ENCODE measurements around the gene HGD.
A peak's percentile ranks its signal among the peaks of the same experiment; 100 is the strongest.
"Not testable (repeated sequence)": the region's sequence is repeated elsewhere in the genome, so short reads cannot be mapped to it uniquely, and the experiment has no call there.

The HGD gene

GRCh38 chr3:120688121-120688520, 6.1 kb upstream of the HGD start:
- Histone ChIP-seq H2AFZ (ENCODE audit: low read depth, low read length) (no peak overlapping the region), H3K9me3 (ENCODE audit: low read length) (no peaks in the 10 kb centered on the region), H3K4me1 (ENCODE audit: insufficient read depth, low read length) (peaks cover 14% of the 10 kb centered on the region), H3K4me3 (ENCODE audit: low read length) (no peak overlapping the region), H3K27me3 (ENCODE audit: insufficient read depth, low read length) (no peaks in the 10 kb centered on the region), H3K36me3 (ENCODE audit: insufficient read depth, low read length) (peaks cover 4% of the 10 kb centered on the region)

- H3K36me3 ChIP-seq (ENCODE audit: insufficient read depth, low read length) = peaks cover 4% of the 10 kb centered on the region
- peaks cover 36% of the 10 kb centered on the region for H3K4me1 ChIP-seq (ENCODE audit: insufficient read depth, low read length)
- H2AFZ ChIP-seq (ENCODE audit: low read depth, low read length) = no peak overlapping the region
- no peaks in the 10 kb centered on the region for H3K27me3 ChIP-seq (ENCODE audit: insufficient read depth, low read length)
- H3K4me3 ChIP-seq (ENCODE audit: low read length) = no peak overlapping the region
- H3K9me3 ChIP-seq (ENCODE audit: low read length) = no peaks in the 10 kb centered on the region
These were observed 3.4 kb upstream of the HGD start for GRCh38 chr3:120685411-120685810.

GRCh38 chr3:120684896-120685295, 2.9 kb upstream of the HGD start:
- Histone ChIP-seq H3K9me3 (ENCODE audit: low read length) (no peaks in the 10 kb centered on the region), H3K27me3 (ENCODE audit: insufficient read depth, low read length) (no peaks in the 10 kb centered on the region), H3K4me1 (ENCODE audit: insufficient read depth, low read length) (peaks cover 41% of the 10 kb centered on the region), H3K4me3 (ENCODE audit: low read length) (no peak overlapping the region), H3K36me3 (ENCODE audit: insufficient read depth, low read length) (peaks cover 4% of the 10 kb centered on the region), H2AFZ (ENCODE audit: low read depth, low read length) (no peak overlapping the region)

- H3K27me3 ChIP-seq (ENCODE audit: insufficient read depth, low read length) = no peaks in the 10 kb centered on the region
These were observed 1.7 kb upstream of the HGD start for GRCh38 chr3:120683671-120684301.

GRCh38 chr3:120683213-120683612, 1.2 kb upstream of the HGD start:
- Histone ChIP-seq H2AFZ (ENCODE audit: low read depth, low read length) (no peak overlapping the region), H3K4me3 (ENCODE audit: low read length) (no peak overlapping the region), H3K4me1 (ENCODE audit: insufficient read depth, low read length) (peaks cover 47% of the 10 kb centered on the region), H3K36me3 (ENCODE audit: insufficient read depth, low read length) (no peaks in the 10 kb centered on the region), H3K9me3 (ENCODE audit: low read length) (peaks cover 2% of the 10 kb centered on the region), H3K27me3 (ENCODE audit: insufficient read depth, low read length) (no peaks in the 10 kb centered on the region)

More at GRCh38 chr3:120683671-120684301, 1.7 kb upstream of the HGD start:
- peaks cover 2% of the 10 kb centered on the region for H3K9me3 ChIP-seq (ENCODE audit: low read length)
- no peak overlapping the region for H2AFZ ChIP-seq (ENCODE audit: low read depth, low read length)
- H3K4me3 ChIP-seq (ENCODE audit: low read length) = no peak overlapping the region
- H3K4me1 ChIP-seq (ENCODE audit: insufficient read depth, low read length) = peaks cover 47% of the 10 kb centered on the region
- no peaks in the 10 kb centered on the region for H3K36me3 ChIP-seq (ENCODE audit: insufficient read depth, low read length)

GRCh38 chr3:120681506-120682038, 467 bp downstream of the HGD start:
- no peak overlapping the region for H3K4me3 ChIP-seq (ENCODE audit: low read length)
- no peaks in the 10 kb centered on the region for H3K27me3 ChIP-seq (ENCODE audit: insufficient read depth, low read length)
- peaks cover 2% of the 10 kb centered on the region for H3K9me3 ChIP-seq (ENCODE audit: low read length)

GRCh38 chr3:120681018-120681417, 1.0 kb downstream of the HGD start:
- Histone ChIP-seq H3K27me3 (ENCODE audit: insufficient read depth, low read length) (no peaks in the 10 kb centered on the region), H3K4me3 (ENCODE audit: low read length) (no peak overlapping the region), H2AFZ (ENCODE audit: low read depth, low read length) (no peak overlapping the region), H3K9me3 (ENCODE audit: low read length) (peaks cover 2% of the 10 kb centered on the region), H3K4me1 (ENCODE audit: insufficient read depth, low read length) (peaks cover 46% of the 10 kb centered on the region), H3K36me3 (ENCODE audit: insufficient read depth, low read length) (no peaks in the 10 kb centered on the region)

More at GRCh38 chr3:120681506-120682038, 467 bp downstream of the HGD start:
- no peaks in the 10 kb centered on the region for H3K36me3 ChIP-seq (ENCODE audit: insufficient read depth, low read length)
- peaks cover 46% of the 10 kb centered on the region for H3K4me1 ChIP-seq (ENCODE audit: insufficient read depth, low read length)
- peak overlapping the region; percentile 63 for H2AFZ ChIP-seq (ENCODE audit: low read depth, low read length)

GRCh38 chr3:120680193-120680894, 1.7 kb downstream of the HGD start:
- H3K4me3 ChIP-seq (ENCODE audit: low read length) = no peak overlapping the region
- H3K36me3 ChIP-seq (ENCODE audit: insufficient read depth, low read length) = no peaks in the 10 kb centered on the region
- peaks cover 2% of the 10 kb centered on the region for H3K9me3 ChIP-seq (ENCODE audit: low read length)
- H3K4me1 ChIP-seq (ENCODE audit: insufficient read depth, low read length) = peaks cover 46% of the 10 kb centered on the region
- H2AFZ ChIP-seq (ENCODE audit: low read depth, low read length) = no peak overlapping the region
- H3K27me3 ChIP-seq (ENCODE audit: insufficient read depth, low read length) = no peaks in the 10 kb centered on the region

GRCh38 chr3:120678984-120679383, 3.1 kb downstream of the HGD start:
- H3K4me1 ChIP-seq (ENCODE audit: insufficient read depth, low read length) = peaks cover 46% of the 10 kb centered on the region
- no peak overlapping the region for H3K4me3 ChIP-seq (ENCODE audit: low read length)
- peak overlapping the region; percentile 81 for H2AFZ ChIP-seq (ENCODE audit: low read depth, low read length)
- no peaks in the 10 kb centered on the region for H3K27me3 ChIP-seq (ENCODE audit: insufficient read depth, low read length)
- H3K9me3 ChIP-seq (ENCODE audit: low read length) = peaks cover 2% of the 10 kb centered on the region
- H3K36me3 ChIP-seq (ENCODE audit: insufficient read depth, low read length) = no peaks in the 10 kb centered on the region

GRCh38 chr3:120678331-120678947, 3.6 kb downstream of the HGD start:
- peaks cover 2% of the 10 kb centered on the region for H3K9me3 ChIP-seq (ENCODE audit: low read length)
- peak overlapping the region; percentile 81 for H2AFZ ChIP-seq (ENCODE audit: low read depth, low read length)
- peaks cover 46% of the 10 kb centered on the region for H3K4me1 ChIP-seq (ENCODE audit: insufficient read depth, low read length)
- no peaks in the 10 kb centered on the region for H3K36me3 ChIP-seq (ENCODE audit: insufficient read depth, low read length)
- H3K27me3 ChIP-seq (ENCODE audit: insufficient read depth, low read length) = no peaks in the 10 kb centered on the region
- peak overlapping the region; percentile 7 for H3K4me3 ChIP-seq (ENCODE audit: low read length)

GRCh38 chr3:120677193-120677592, 4.8 kb downstream of the HGD start:
- not testable (repeated sequence) for H2AFZ ChIP-seq (ENCODE audit: low read depth, low read length); H3K4me3 ChIP-seq (ENCODE audit: low read length); H3K36me3 ChIP-seq (ENCODE audit: insufficient read depth, low read length); H3K27me3 ChIP-seq (ENCODE audit: insufficient read depth, low read length); H3K9me3 ChIP-seq (ENCODE audit: low read length)
- peaks cover 44% of the 10 kb centered on the region for H3K4me1 ChIP-seq (ENCODE audit: insufficient read depth, low read length)

GRCh38 chr3:120673116-120673515, 8.9 kb downstream of the HGD start:
- Histone ChIP-seq H3K36me3 (ENCODE audit: insufficient read depth, low read length) (no peaks in the 10 kb centered on the region), H3K4me1 (ENCODE audit: insufficient read depth, low read length) (peaks cover 4% of the 10 kb centered on the region), H2AFZ (ENCODE audit: low read depth, low read length) (no peak overlapping the region), H3K9me3 (ENCODE audit: low read length) (no peaks in the 10 kb centered on the region), H3K27me3 (ENCODE audit: insufficient read depth, low read length) (no peaks in the 10 kb centered on the region), H3K4me3 (ENCODE audit: low read length) (no peak overlapping the region)

GRCh38 chr3:120670576-120670975, 11.5 kb downstream of the HGD start:
- no peak overlapping the region for H2AFZ ChIP-seq (ENCODE audit: low read depth, low read length)
- peaks cover 2% of the 10 kb centered on the region for H3K4me1 ChIP-seq (ENCODE audit: insufficient read depth, low read length)
- no peaks in the 10 kb centered on the region for H3K9me3 ChIP-seq (ENCODE audit: low read length)
- H3K4me3 ChIP-seq (ENCODE audit: low read length) = no peak overlapping the region
- no peaks in the 10 kb centered on the region for H3K27me3 ChIP-seq (ENCODE audit: insufficient read depth, low read length)
- H3K36me3 ChIP-seq (ENCODE audit: insufficient read depth, low read length) = no peaks in the 10 kb centered on the region
